Stimulated activated effector memory CD8-positive, alpha-beta T cell treated with anti-CD3 and anti-CD28 coated beads, Interleukin-12 subunit alpha, Interleukin-12 subunit beta, amount 100 ng/mL, for 72 hours (primary cell): ENCODE results near the gene PTK7.
"Not testable (repeated sequence)": the region's sequence is repeated elsewhere in the genome, so short reads cannot be mapped to it uniquely, and the experiment has no call there.

Experiments used
- ATAC-seq: fragments of 150-1000 bp; cut with Tn5 transposase; 2 replicates; pipeline ENCODE4 v1.10.0; 2021
- DNase-seq, 2 donors: peaks; one replicate each; pipeline ENCODE4 v3.0.0; 2021 to 2022; ENCODE audit warnings: low spot score in 2 of 2
- H3K27ac Mint-ChIP-seq: one replicate; pipeline ENCODE4 v1.8.0; 2022; ENCODE audit warnings: mild to moderate bottlenecking, mixed read lengths
- H3K36me3 Mint-ChIP-seq: one replicate; pipeline ENCODE4 v1.8.0; 2022; ENCODE audit warnings: mild to moderate bottlenecking, mixed read lengths
- H3K4me1 Mint-ChIP-seq: one replicate; pipeline ENCODE4 v1.8.0; 2022; ENCODE audit warnings: mixed read lengths
- H3K4me3 Mint-ChIP-seq: one replicate; pipeline ENCODE4 v1.8.0; 2022; ENCODE audit warnings: mild to moderate bottlenecking, mixed read lengths
- H3K9me3 Mint-ChIP-seq: one replicate; pipeline ENCODE4 v1.8.0; 2022; ENCODE audit warnings: mixed read lengths

Gene PTK7

GRCh38 chr6:43075670-43076463, at the start of gene PTK7:
Gene PTK7, plus strand, starts transcription at chr6:43076314. Its CDS starts 175 bp downstream, at chr6:43076489.
- Mint-ChIP-seq H3K4me3 (peak within 1 kb of the TSS; percentile 57), H3K4me1 (no peaks in the 10 kb centered on the region), H3K9me3 (no peaks in the 10 kb centered on the region), H3K27ac (no peak within 1 kb of the TSS), H3K36me3 (peaks cover 15% of the 10 kb centered on the region)
- ATAC-seq (peak; percentile 54), DNase-seq (no peak)

GRCh38 chr6:43026365-43026764, 49.7 kb upstream of the PTK7 start:
- H3K36me3 Mint-ChIP-seq = peaks cover 96% of the 10 kb centered on the region
- DNase-seq (no peak), ATAC-seq (no peak)
- peaks cover 15% of the 10 kb centered on the region for H3K4me1 Mint-ChIP-seq
- no peak overlapping the region for H3K4me3 Mint-ChIP-seq
- no peaks in the 10 kb centered on the region for H3K9me3 Mint-ChIP-seq
- no peak overlapping the region for H3K27ac Mint-ChIP-seq

GRCh38 chr6:43029120-43029519, 47.0 kb upstream of the PTK7 start:
- H3K9me3 Mint-ChIP-seq = no peaks in the 10 kb centered on the region
- no peak overlapping the region for H3K4me3 Mint-ChIP-seq
- peaks cover 9% of the 10 kb centered on the region for H3K4me1 Mint-ChIP-seq
- no peak overlapping the region for H3K27ac Mint-ChIP-seq
- H3K36me3 Mint-ChIP-seq = peaks cover 100% of the 10 kb centered on the region
- ATAC-seq = no peak
- no peak for DNase-seq

- H3K4me3 Mint-ChIP-seq = no peak overlapping the region
Measured at GRCh38 chr6:43032326-43032725, 43.8 kb upstream of the PTK7 start.

GRCh38 chr6:43033496-43034189, 42.5 kb upstream of the PTK7 start:
- Mint-ChIP-seq H3K27ac (peak overlapping the region; percentile 67), H3K36me3 (peaks cover 96% of the 10 kb centered on the region), H3K4me3 (no peak overlapping the region), H3K4me1 (no peaks in the 10 kb centered on the region), H3K9me3 (no peaks in the 10 kb centered on the region)
- DNase-seq (no peak), ATAC-seq (no peak)

More at GRCh38 chr6:43032326-43032725, 43.8 kb upstream of the PTK7 start:
- DNase-seq (no peak), ATAC-seq (no peak)
- Mint-ChIP-seq H3K9me3 (no peaks in the 10 kb centered on the region), H3K27ac (no peak overlapping the region), H3K36me3 (peaks cover 100% of the 10 kb centered on the region), H3K4me1 (no peaks in the 10 kb centered on the region)

- peak overlapping the region; percentile 67 for H3K27ac Mint-ChIP-seq
- DNase-seq = no peak
- no peaks in the 10 kb centered on the region for H3K9me3 Mint-ChIP-seq
- H3K4me1 Mint-ChIP-seq = no peaks in the 10 kb centered on the region
- H3K4me3 Mint-ChIP-seq = no peak overlapping the region
- ATAC-seq = no peak
- peaks cover 96% of the 10 kb centered on the region for H3K36me3 Mint-ChIP-seq
Measured at GRCh38 chr6:43034190-43034525, 42.0 kb upstream of the PTK7 start.

- no peak overlapping the region for H3K4me3 Mint-ChIP-seq
- DNase-seq (no peak), ATAC-seq (no peak)
- peaks cover 6% of the 10 kb centered on the region for H3K4me1 Mint-ChIP-seq
- H3K27ac Mint-ChIP-seq = no peak overlapping the region
- H3K9me3 Mint-ChIP-seq = no peaks in the 10 kb centered on the region
- H3K36me3 Mint-ChIP-seq = peaks cover 96% of the 10 kb centered on the region
Measured at GRCh38 chr6:43035495-43036194, 40.5 kb upstream of the PTK7 start.

GRCh38 chr6:43036712-43037111, 39.4 kb upstream of the PTK7 start:
- Mint-ChIP-seq H3K27ac (no peak overlapping the region), H3K4me3 (no peak overlapping the region), H3K4me1 (peaks cover 9% of the 10 kb centered on the region), H3K9me3 (no peaks in the 10 kb centered on the region), H3K36me3 (peaks cover 96% of the 10 kb centered on the region)
- no peak for ATAC-seq
- DNase-seq = no peak

GRCh38 chr6:43037197-43037596, 38.9 kb upstream of the PTK7 start:
- ATAC-seq (no peak), DNase-seq (no peak)
- Mint-ChIP-seq H3K4me3 (no peak overlapping the region), H3K4me1 (peaks cover 9% of the 10 kb centered on the region), H3K27ac (no peak overlapping the region), H3K36me3 (peaks cover 95% of the 10 kb centered on the region), H3K9me3 (no peaks in the 10 kb centered on the region)

GRCh38 chr6:43037706-43038105, 38.4 kb upstream of the PTK7 start:
- Mint-ChIP-seq H3K36me3 (peaks cover 95% of the 10 kb centered on the region), H3K9me3 (no peaks in the 10 kb centered on the region), H3K27ac (no peak overlapping the region), H3K4me1 (peaks cover 9% of the 10 kb centered on the region), H3K4me3 (no peak overlapping the region)
- ATAC-seq (no peak), DNase-seq (no peak)

GRCh38 chr6:43038727-43039126, 37.4 kb upstream of the PTK7 start:
- ATAC-seq (no peak), DNase-seq (no peak)
- Mint-ChIP-seq H3K9me3 (no peaks in the 10 kb centered on the region), H3K27ac (no peak overlapping the region), H3K4me1 (peaks cover 9% of the 10 kb centered on the region), H3K36me3 (peaks cover 95% of the 10 kb centered on the region), H3K4me3 (no peak overlapping the region)

GRCh38 chr6:43040542-43041257, 35.4 kb upstream of the PTK7 start:
- Mint-ChIP-seq H3K4me1 (peaks cover 9% of the 10 kb centered on the region), H3K4me3 (no peak overlapping the region), H3K27ac (peak overlapping the region; percentile 86), H3K9me3 (no peaks in the 10 kb centered on the region), H3K36me3 (peaks cover 94% of the 10 kb centered on the region)
- DNase-seq = no peak
- ATAC-seq = no peak

GRCh38 chr6:43041475-43041874, 34.6 kb upstream of the PTK7 start:
- H3K4me3 Mint-ChIP-seq, ATAC-seq, DNase-seq, H3K9me3 Mint-ChIP-seq: not testable (repeated sequence)
- Mint-ChIP-seq H3K4me1 (peaks cover 12% of the 10 kb centered on the region), H3K27ac (peak overlapping the region; percentile 86), H3K36me3 (peaks cover 94% of the 10 kb centered on the region)

- DNase-seq (no peak), ATAC-seq (no peak)
- Mint-ChIP-seq H3K4me1 (peaks cover 13% of the 10 kb centered on the region), H3K36me3 (peaks cover 91% of the 10 kb centered on the region), H3K27ac (peak overlapping the region; percentile 68), H3K4me3 (no peak overlapping the region), H3K9me3 (no peaks in the 10 kb centered on the region)
Measured at GRCh38 chr6:43043310-43043709, 32.8 kb upstream of the PTK7 start.

GRCh38 chr6:43045371-43045930, 30.7 kb upstream of the PTK7 start:
- no peak for ATAC-seq

More at GRCh38 chr6:43045371-43045930, 30.7 kb upstream of the PTK7 start:
- Mint-ChIP-seq H3K4me1 (peaks cover 19% of the 10 kb centered on the region), H3K9me3 (no peaks in the 10 kb centered on the region), H3K4me3 (no peak overlapping the region), H3K36me3 (peaks cover 91% of the 10 kb centered on the region), H3K27ac (peak overlapping the region; percentile 9)
- no peak for DNase-seq
